A549 (cell line): ENCODE results near the gene GALNT18. TPM values are rescaled to one million over a fixed set of nuclear protein-coding genes. Genes with fewer than 3 reads are reported as not detected.
A peak's percentile ranks its signal among the peaks of the same experiment; 100 is the strongest.

Experiments used
- ATAC-seq, 2 experiments: fragments of 200-7000 bp in 1 of 2; fragments of >200 bp in 1 of 2; cut with Nextera tagmentation in 1 of 2; cut with Tn5 transposase in 1 of 2; 3 replicates each; pipeline versions ENCODE4 v1.8.0 to v1.9.1; 2018 to 2020; ENCODE audit warnings: mild to moderate bottlenecking in 1 of 2, moderate library complexity in 1 of 2
- CTCF ChIA-PET: fragments of 300-600 bp; sonication (Branson Sonifier 250); formaldehyde crosslinking; extraction: SDS; loops from one replicate; lab custom pipeline; 2021; ENCODE audit warnings: antibody characterized with exemption, inconsistent platforms; lab: Yijun Ruan, JAX
- POLR2A ChIA-PET: fragments of 350-600 bp; formaldehyde crosslinking; extraction: SDS; loops from one replicate; lab custom pipeline; 2021; ENCODE audit warnings: antibody characterized with exemption, inconsistent platforms; lab: Yijun Ruan, JAX
- DNase-seq, 2 experiments: peaks; one replicate each; pipeline versions ENCODE4 v3.0.0 to v3.0.0-alpha.2; 2011 to 2016; ENCODE audit warnings: low read depth in 1 of 2, low spot score in 1 of 2
- FAIRE-seq: peaks from 2 replicates; lab custom pipeline; 2011; peaks lifted over from hg19 to GRCh38; lab: Jason Lieb, UNC
- H3K27ac ChIP-seq, 2 experiments: fragments of >200 bp; sonication (Bioruptor Twin); formaldehyde crosslinking; 3 replicates each; pipeline ENCODE4 v1.5.1; 2016 to 2017
- H3K4me1 ChIP-seq: fragments of >200 bp; sonication (Bioruptor Twin); formaldehyde crosslinking; 3 replicates; pipeline ENCODE4 v1.6.1; 2016
- H3K4me2 ChIP-seq: fragments of >200 bp; sonication (Bioruptor Twin); formaldehyde crosslinking; 3 replicates; pipeline ENCODE4 v1.6.1; 2016
- H3K4me3 ChIP-seq: fragments of >200 bp; sonication (Bioruptor Twin); formaldehyde crosslinking; 3 replicates; pipeline ENCODE4 v1.5.1; 2016
- H3K9me3 ChIP-seq: fragments of >200 bp; sonication (Bioruptor Twin); formaldehyde crosslinking; 3 replicates; pipeline ENCODE4 v1.6.1; 2016
- CEBPB ChIP-seq, 2 experiments: fragments of >200 bp in 1 of 2; sonication (Bioruptor Twin) in 1 of 2; formaldehyde crosslinking in 1 of 2; IDR thresholded peaks; 2 replicates each; pipeline ENCODE4 v1.6.1; 2012 to 2016
- CTCF ChIP-seq: fragments of >200 bp; sonication (Bioruptor Twin); formaldehyde crosslinking; IDR thresholded peaks from 3 replicates; pipeline ENCODE4 v1.5.1; 2016
- FOSL2 ChIP-seq, 2 experiments: fragments of 450-650 bp in 1 of 2; fragments of >200 bp in 1 of 2; sonication (Bioruptor Twin) in 1 of 2; formaldehyde crosslinking; IDR thresholded peaks; 2 replicates each; pipeline versions ENCODE4 v1.5.0 to v1.6.1; 2016 to 2020; ENCODE audit warnings: mild to moderate bottlenecking in 1 of 2, moderate library complexity in 1 of 2
- HEYL ChIP-seq: fragments of 250-450 bp; sonication (Bioruptor Pico); IDR thresholded peaks from 2 replicates; pipeline ENCODE4 v1.8.0; 2021; ENCODE audit warnings: mild to moderate bottlenecking, moderate library complexity
- HMGXB4 ChIP-seq: fragments of 250-450 bp; sonication (Bioruptor Pico); IDR thresholded peaks from 2 replicates; pipeline ENCODE4 v1.5.0; 2021; ENCODE audit warnings: mild to moderate bottlenecking, moderate library complexity, borderline replicate concordance
- HOXA7 ChIP-seq: fragments of 250-450 bp; sonication (Bioruptor Pico); IDR thresholded peaks from 2 replicates; pipeline ENCODE4 v1.5.0; 2020; ENCODE audit warnings: mild to moderate bottlenecking, moderate library complexity
- JUN ChIP-seq, 2 experiments: fragments of >200 bp; sonication (Bioruptor Twin); formaldehyde crosslinking; IDR thresholded peaks; 2 replicates in 1 of 2; 3 replicates in 1 of 2; pipeline ENCODE4 v1.6.1; 2016 to 2017
- KDM5A ChIP-seq: fragments of 200-600 bp; sonication (generic); IDR thresholded peaks from 2 replicates; pipeline ENCODE4 v1.6.1; 2016; ENCODE audit warnings: antibody characterized with exemption, mild to moderate bottlenecking
- MAFK ChIP-seq: fragments of 450-650 bp; IDR thresholded peaks from 2 replicates; pipeline ENCODE4 v1.6.1; 2014; ENCODE audit not compliant: partially characterized antibody
- MYC ChIP-seq: IDR thresholded peaks from 2 replicates; pipeline ENCODE4 v1.6.1; 2012; ENCODE audit warnings: mild to moderate bottlenecking, inconsistent platforms, low read length, improper control_type of control experiment, borderline replicate concordance
- NR3C1 ChIP-seq: fragments of >200 bp; sonication (Bioruptor Twin); formaldehyde crosslinking; IDR thresholded peaks from 3 replicates; pipeline ENCODE4 v1.6.1; 2017
- PHF8 ChIP-seq: fragments of 200-600 bp; sonication (generic); IDR thresholded peaks from 2 replicates; pipeline ENCODE4 v1.6.1; 2016; ENCODE audit warnings: low read depth, mild to moderate bottlenecking, antibody characterized with exemption, moderate library complexity, borderline replicate concordance
- SMC3 ChIP-seq: fragments of >200 bp; sonication (Bioruptor Twin); formaldehyde crosslinking; IDR thresholded peaks from 3 replicates; pipeline ENCODE4 v1.6.1; 2018; ENCODE audit warnings: inconsistent platforms
- SREBF2 ChIP-seq: fragments of 450-650 bp; IDR thresholded peaks from 2 replicates; pipeline ENCODE4 v1.6.1; 2014; ENCODE audit warnings: mild to moderate bottlenecking, moderate library complexity
- ZSCAN20 ChIP-seq: fragments of 250-450 bp; sonication (Bioruptor Pico); IDR thresholded peaks from 2 replicates; pipeline ENCODE4 v1.8.0; 2022; ENCODE audit warnings: mild to moderate bottlenecking, moderate library complexity
- WGBS: methylation state at CpG from one replicate; pipeline ENCODE4 v1.1.6; 2017; ENCODE audit errors: missing lambda C conversion rate; 5-methylcytosine and 5-hydroxymethylcytosine counted together
- polyA plus RNA-seq, 4 experiments: library from polyadenylated mRNA; depleted of rRNA in 3 of 4; stranded (reverse); fragments of >200 nt; fragmentation: RNase III in 1 of 4; extraction: RNeasy Plus Mini Kit Qiagen cat#74134 plus additional on column Dnase treatment in 1 of 4; gene quantifications; 2 replicates in 3 of 4; 3 replicates in 1 of 4; pipeline ENCODE4 v1.2.3, GENCODE V29; 2011 to 2017
- TF ChIP-seq, protein P1 (sequence below): IDR thresholded peaks from 2 replicates; pipeline ENCODE4 v1.6.1; 2012
- TF ChIP-seq, protein P2 (sequence below): fragments of 250-450 bp; sonication (Bioruptor Pico); IDR thresholded peaks from 2 replicates; pipeline ENCODE4 v1.5.0; 2020; ENCODE audit warnings: low read depth, mild to moderate bottlenecking, moderate library complexity

Gene GALNT18
- polyA plus RNA-seq, 2 of the 4 experiments (the other 2 are of a cell fraction) = 6.7 to 16.1 TPM

DNA sequence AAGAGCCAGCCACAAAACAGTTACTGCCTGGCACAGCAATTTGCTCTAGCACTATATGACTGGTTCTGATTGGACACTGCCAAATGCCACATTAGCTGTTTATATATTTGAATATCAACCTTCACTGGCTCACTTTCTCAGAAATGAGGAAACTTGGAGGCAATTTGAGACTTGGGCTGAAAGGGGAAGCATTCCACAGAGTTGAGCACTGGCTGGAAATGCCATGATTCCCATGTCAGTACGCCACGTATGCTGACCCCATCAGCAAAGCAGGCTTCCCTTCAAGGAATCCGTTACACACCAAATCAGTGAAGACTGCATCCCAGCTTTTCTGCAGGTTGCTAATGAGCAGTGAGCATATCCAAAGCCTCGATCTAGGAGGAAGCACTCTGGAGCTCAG lies 34.7 kb downstream of the GALNT18 start:
- FAIRE-seq (no peak), ATAC-seq (no peak), DNase-seq (no peak)
- Histone ChIP-seq H3K4me1 (peaks cover 33% of the 10 kb centered on the region), H3K9me3 (no peaks in the 10 kb centered on the region), H3K27ac (0 out of 6 replicates have a peak overlapping the region, but pooled peaks of 1 of the 2 experiments have one; percentile 9), H3K4me3 (no peak overlapping the region), H3K4me2 (no peak overlapping the region)
- POLR2A ChIA-PET = no interaction called here
- WGBS = 93% methylated on average over 4 of the region's 4 CpGs
- CTCF ChIA-PET = interaction anchor here (1.0 to 2.2 kb wide), 4 partner anchors 9 to 559 kb away, joined by 3 to 7 read pairs (median 4); no protein-coding TSS in a partner anchor
- TF ChIP-seq SMC3 (no peak), NR3C1 (no peak), ZSCAN20 (CRISPR knock-in tag) (no peak), CEBPB (IDR thresholded peaks at IDR 0.05) (no peak), FOSL2 (IDR thresholded peaks at IDR 0.05) (no peak), FOSL2 (CRISPR knock-in tag; IDR thresholded peaks at IDR 0.05) (no peak), CTCF (no peak), MAFK (no peak)

- CTCF ChIA-PET = interaction anchor here (0.9 to 1.8 kb wide), 3 partner anchors 32 to 559 kb away, joined by 3 to 4 read pairs (median 3); no protein-coding TSS in a partner anchor
- 90% methylated on average over 7 of the region's 7 CpGs for WGBS
Observed at GRCh38 chr11:11586465-11586864, 35.3 kb downstream of the GALNT18 start.

More at GRCh38 chr11:11586465-11586864, 35.3 kb downstream of the GALNT18 start:
- POLR2A ChIA-PET = no interaction called here
- Histone ChIP-seq H3K4me1 (peaks cover 33% of the 10 kb centered on the region), H3K4me2 (no peak overlapping the region), H3K27ac (no peak overlapping the region), H3K9me3 (no peaks in the 10 kb centered on the region), H3K4me3 (no peak overlapping the region)
- FAIRE-seq = no peak
- no peak for TF ChIP-seq KDM5A
- TF ChIP-seq SREBF2 = no peak
- TF ChIP-seq, protein P1, sequence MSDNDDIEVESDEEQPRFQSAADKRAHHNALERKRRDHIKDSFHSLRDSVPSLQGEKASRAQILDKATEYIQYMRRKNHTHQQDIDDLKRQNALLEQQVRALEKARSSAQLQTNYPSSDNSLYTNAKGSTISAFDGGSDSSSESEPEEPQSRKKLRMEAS = no peak
- no peak for TF ChIP-seq HEYL
- no peak for TF ChIP-seq JUN (IDR thresholded peaks at IDR 0.05)
- TF ChIP-seq PHF8 = no peak
- TF ChIP-seq CTCF = no peak
- TF ChIP-seq HOXA7 (CRISPR knock-in tag) = no peak
- no peak for TF ChIP-seq ZSCAN20 (CRISPR knock-in tag)
- no peak for TF ChIP-seq HMGXB4 (CRISPR knock-in tag)
- no peak for TF ChIP-seq MYC
- TF ChIP-seq NR3C1 = no peak
- TF ChIP-seq, protein P2, sequence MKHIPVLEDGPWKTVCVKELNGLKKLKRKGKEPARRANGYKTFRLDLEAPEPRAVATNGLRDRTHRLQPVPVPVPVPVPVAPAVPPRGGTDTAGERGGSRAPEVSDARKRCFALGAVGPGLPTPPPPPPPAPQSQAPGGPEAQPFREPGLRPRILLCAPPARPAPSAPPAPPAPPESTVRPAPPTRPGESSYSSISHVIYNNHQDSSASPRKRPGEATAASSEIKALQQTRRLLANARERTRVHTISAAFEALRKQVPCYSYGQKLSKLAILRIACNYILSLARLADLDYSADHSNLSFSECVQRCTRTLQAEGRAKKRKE (CRISPR knock-in tag) = no peak
- no peak for TF ChIP-seq SMC3
- no peak for ATAC-seq
- no peak for DNase-seq
